Measurements from ENCODE around the gene AKR1C3.
A peak's percentile ranks its signal among the peaks of the same experiment; 100 is the strongest.
"Not testable (repeated sequence)": the region's sequence is repeated elsewhere in the genome, so short reads cannot be mapped to it uniquely, and the experiment has no call there.

Gene AKR1C3

GRCh38 chr10:5094265-5095205 lies at the start of gene AKR1C3:
Gene AKR1C3, plus strand, starts transcription at chr10:5094414. Its CDS starts 31 bp downstream, at chr10:5094445.
- DNase-seq = peak; percentile 56 to 63
- TF ChIP-seq POLR2A (IDR thresholded peaks at IDR 0.05; ENCODE audit: low read length) = peak; percentile 88
- TF ChIP-seq GATA1 (IDR thresholded peaks at IDR 0.05; ENCODE audit: low read depth, low read length) = no peak

GRCh38 chr10:5045095-5045494 lies 49.1 kb upstream of the AKR1C3 start:
- no peak for TF ChIP-seq GATA1 (IDR thresholded peaks at IDR 0.05; ENCODE audit: low read depth, low read length)
- DNase-seq = no peak

- no peak for DNase-seq
- TF ChIP-seq POLR2A (IDR thresholded peaks at IDR 0.05; ENCODE audit: low read length) (no peak), GATA1 (IDR thresholded peaks at IDR 0.05; ENCODE audit: low read depth, low read length) (no peak)
Observed at GRCh38 chr10:5046410-5046809, 47.8 kb upstream of the AKR1C3 start.

GRCh38 chr10:5047055-5047454 lies 47.2 kb upstream of the AKR1C3 start:
- DNase-seq = not testable (repeated sequence)

- no peak for TF ChIP-seq POLR2A (IDR thresholded peaks at IDR 0.05; ENCODE audit: low read length)
- no peak for TF ChIP-seq GATA1 (IDR thresholded peaks at IDR 0.05; ENCODE audit: low read depth, low read length)
- DNase-seq = no peak
Observed at GRCh38 chr10:5047912-5048628, 46.1 kb upstream of the AKR1C3 start.

GRCh38 chr10:5052951-5053500 lies 41.2 kb upstream of the AKR1C3 start:
- DNase-seq = not testable (repeated sequence)

GRCh38 chr10:5054831-5055230 lies 39.4 kb upstream of the AKR1C3 start:
- peak; percentile 44 to 74 for DNase-seq

GRCh38 chr10:5059267-5059666 lies 34.9 kb upstream of the AKR1C3 start:
- not testable (repeated sequence) for DNase-seq

GRCh38 chr10:5060791-5061190 lies 33.4 kb upstream of the AKR1C3 start:
- not testable (repeated sequence) for DNase-seq

- TF ChIP-seq POLR2A (IDR thresholded peaks at IDR 0.05; ENCODE audit: low read length) (no peak), GATA1 (IDR thresholded peaks at IDR 0.05; ENCODE audit: low read depth, low read length) (no peak)
- no peak for DNase-seq
Observed at GRCh38 chr10:5064656-5065055, 29.6 kb upstream of the AKR1C3 start.

GRCh38 chr10:5068274-5068984 lies 25.8 kb upstream of the AKR1C3 start:
- TF ChIP-seq GATA1 (IDR thresholded peaks at IDR 0.05; ENCODE audit: low read depth, low read length) (no peak), POLR2A (IDR thresholded peaks at IDR 0.05; ENCODE audit: low read length) (no peak)
- peak; percentile 20 to 53 for DNase-seq

GRCh38 chr10:5070648-5071410 lies 23.4 kb upstream of the AKR1C3 start:
- TF ChIP-seq POLR2A (IDR thresholded peaks at IDR 0.05; ENCODE audit: low read length) (no peak), GATA1 (IDR thresholded peaks at IDR 0.05; ENCODE audit: low read depth, low read length) (no peak)
- DNase-seq = peak in 1 of 2 experiments; percentile 35

- peak; percentile 85 to 91 for DNase-seq
- TF ChIP-seq GATA1 (IDR thresholded peaks at IDR 0.05; ENCODE audit: low read depth, low read length) (no peak), POLR2A (IDR thresholded peaks at IDR 0.05; ENCODE audit: low read length) (peak; percentile 43)
Observed at GRCh38 chr10:5071411-5072198, 22.6 kb upstream of the AKR1C3 start.
